ENCODE data around the gene CST8.

The CST8 gene

DNA sequence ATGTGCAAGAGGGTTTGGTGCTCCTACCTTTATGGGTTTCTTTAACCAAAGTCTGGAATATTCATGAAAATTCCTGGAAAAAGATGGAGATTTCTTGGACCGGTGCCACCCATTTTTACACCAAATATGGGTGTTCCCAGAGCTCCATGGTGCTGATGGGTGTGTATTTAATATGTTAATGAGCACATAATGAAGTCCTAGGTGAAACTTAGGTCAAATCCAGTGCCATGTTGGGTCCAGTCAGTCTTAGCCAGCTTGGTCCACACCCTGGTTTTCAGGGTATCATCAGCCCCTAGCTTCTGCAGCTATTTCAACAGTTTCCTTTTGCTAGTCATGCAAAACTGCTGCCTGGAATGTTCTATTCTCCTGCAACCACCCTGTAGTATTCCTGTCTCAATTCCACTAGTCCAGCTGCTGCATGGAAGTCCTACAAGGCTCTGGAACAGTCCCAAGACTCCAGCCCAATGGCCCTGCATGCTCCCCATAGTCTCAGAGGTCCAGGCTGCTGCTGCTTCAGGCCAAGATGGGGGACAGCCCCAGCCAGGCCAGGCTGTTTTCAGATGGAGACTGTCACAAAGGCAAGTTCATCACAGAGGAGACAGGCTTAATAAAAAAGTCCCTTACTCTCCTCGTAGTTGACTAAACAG lies 45.5 kb downstream of the CST8 start:
- no peak overlapping the region for H3K4me3 ChIP-seq (replicated peaks; ENCODE audit: low read depth, low read length)
- DNase-seq (ENCODE audit: extremely low read depth, insufficient read length) = no peak
- no peaks in the 10 kb centered on the region; the same call in 1 of the 2 replicates for H3K27me3 ChIP-seq (replicated peaks; ENCODE audit: control insufficient read depth, insufficient read depth, low read length)
- TF ChIP-seq, protein P1, sequence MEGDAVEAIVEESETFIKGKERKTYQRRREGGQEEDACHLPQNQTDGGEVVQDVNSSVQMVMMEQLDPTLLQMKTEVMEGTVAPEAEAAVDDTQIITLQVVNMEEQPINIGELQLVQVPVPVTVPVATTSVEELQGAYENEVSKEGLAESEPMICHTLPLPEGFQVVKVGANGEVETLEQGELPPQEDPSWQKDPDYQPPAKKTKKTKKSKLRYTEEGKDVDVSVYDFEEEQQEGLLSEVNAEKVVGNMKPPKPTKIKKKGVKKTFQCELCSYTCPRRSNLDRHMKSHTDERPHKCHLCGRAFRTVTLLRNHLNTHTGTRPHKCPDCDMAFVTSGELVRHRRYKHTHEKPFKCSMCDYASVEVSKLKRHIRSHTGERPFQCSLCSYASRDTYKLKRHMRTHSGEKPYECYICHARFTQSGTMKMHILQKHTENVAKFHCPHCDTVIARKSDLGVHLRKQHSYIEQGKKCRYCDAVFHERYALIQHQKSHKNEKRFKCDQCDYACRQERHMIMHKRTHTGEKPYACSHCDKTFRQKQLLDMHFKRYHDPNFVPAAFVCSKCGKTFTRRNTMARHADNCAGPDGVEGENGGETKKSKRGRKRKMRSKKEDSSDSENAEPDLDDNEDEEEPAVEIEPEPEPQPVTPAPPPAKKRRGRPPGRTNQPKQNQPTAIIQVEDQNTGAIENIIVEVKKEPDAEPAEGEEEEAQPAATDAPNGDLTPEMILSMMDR (IDR thresholded peaks at IDR 0.05; ENCODE audit: insufficient read depth, low read length, poor library complexity, severe bottlenecking) = no peak
- H3K36me3 ChIP-seq (ENCODE audit: control insufficient read depth, insufficient read depth, low read length) = no peaks in the 10 kb centered on the region

DNA sequence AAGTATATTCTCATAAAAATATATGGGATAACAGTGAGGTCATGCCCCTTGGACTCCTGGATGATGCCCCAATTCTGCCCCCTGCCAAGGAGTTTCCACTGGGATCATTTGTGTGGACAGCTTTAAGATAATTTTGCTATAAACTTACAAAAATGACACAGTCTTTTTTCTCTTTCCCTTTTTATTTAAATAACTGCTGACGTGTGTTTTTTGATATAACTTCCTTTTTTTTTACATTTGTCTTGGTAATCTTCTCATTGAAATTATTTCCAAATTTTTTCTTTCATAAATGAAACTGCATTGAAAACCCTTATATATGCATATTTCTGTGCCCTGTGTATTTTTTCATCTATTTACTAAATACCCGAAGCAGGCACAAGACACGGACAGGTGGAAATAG lies 46.1 kb downstream of the CST8 start:
- Histone ChIP-seq H3K27me3 (replicated peaks; ENCODE audit: control insufficient read depth, insufficient read depth, low read length) (no peaks in the 10 kb centered on the region; the same call in none of the 2 replicates), H3K36me3 (ENCODE audit: control insufficient read depth, insufficient read depth, low read length) (no peaks in the 10 kb centered on the region), H3K4me3 (replicated peaks; ENCODE audit: low read depth, low read length) (no peak overlapping the region)
- TF ChIP-seq, protein P1 (IDR thresholded peaks at IDR 0.05; ENCODE audit: insufficient read depth, low read length, poor library complexity, severe bottlenecking) = no peak
- no peak for DNase-seq (ENCODE audit: extremely low read depth, insufficient read length)

DNA sequence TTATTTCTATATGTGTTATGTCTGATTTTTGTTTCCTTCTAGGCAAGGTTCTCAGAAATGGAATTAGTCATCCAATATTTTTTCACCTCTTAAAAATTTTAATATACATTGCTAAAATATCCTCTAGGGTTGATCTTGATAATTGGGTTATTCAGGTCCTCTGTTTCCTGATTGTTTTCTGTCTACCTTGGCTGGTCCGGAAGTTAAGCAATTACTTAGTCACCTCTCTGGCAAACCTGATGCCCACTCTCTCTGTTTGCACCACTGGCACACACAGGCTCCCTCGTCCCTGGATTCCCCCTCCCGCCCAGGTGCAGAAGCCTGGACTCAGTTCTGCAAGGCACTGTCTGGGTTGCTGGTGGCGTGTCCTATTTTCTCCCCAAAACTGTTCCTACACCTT lies 49.7 kb downstream of the CST8 start:
- TF ChIP-seq, protein P1 (IDR thresholded peaks at IDR 0.05; ENCODE audit: insufficient read depth, low read length, poor library complexity, severe bottlenecking) = no peak
- H3K27me3 ChIP-seq (replicated peaks; ENCODE audit: control insufficient read depth, insufficient read depth, low read length) = no peaks in the 10 kb centered on the region; the same call in none of the 2 replicates
- H3K36me3 ChIP-seq (ENCODE audit: control insufficient read depth, insufficient read depth, low read length) = no peaks in the 10 kb centered on the region
- DNase-seq (ENCODE audit: extremely low read depth, insufficient read length) = no peak
- no peak overlapping the region for H3K4me3 ChIP-seq (replicated peaks; ENCODE audit: low read depth, low read length)

DNA sequence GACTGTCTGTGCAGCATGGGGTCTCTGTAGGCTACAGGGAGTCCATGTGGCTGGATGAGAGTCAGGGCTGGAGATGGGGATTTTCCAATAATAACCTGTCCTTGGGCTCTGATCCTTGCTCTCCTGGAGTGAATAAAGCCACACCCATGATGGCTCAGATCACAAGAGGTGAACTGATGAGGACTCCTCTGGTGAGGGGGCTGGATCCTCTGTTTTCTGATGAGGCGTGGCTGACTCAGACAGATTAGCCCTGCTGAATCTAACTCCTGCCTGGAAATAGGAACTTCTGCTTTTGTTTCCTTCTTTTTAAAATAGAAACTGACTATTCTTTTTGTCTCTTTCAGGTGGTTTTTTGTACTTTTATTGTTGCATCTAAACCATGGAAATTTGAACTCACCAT lies 50.4 kb downstream of the CST8 start:
- Histone ChIP-seq H3K36me3 (ENCODE audit: control insufficient read depth, insufficient read depth, low read length) (no peaks in the 10 kb centered on the region), H3K27me3 (replicated peaks; ENCODE audit: control insufficient read depth, insufficient read depth, low read length) (no peaks in the 10 kb centered on the region; the same call in none of the 2 replicates), H3K4me3 (replicated peaks; ENCODE audit: low read depth, low read length) (no peak overlapping the region)
- no peak for DNase-seq (ENCODE audit: extremely low read depth, insufficient read length)
- TF ChIP-seq, protein P1 (IDR thresholded peaks at IDR 0.05; ENCODE audit: insufficient read depth, low read length, poor library complexity, severe bottlenecking) = no peak

DNA sequence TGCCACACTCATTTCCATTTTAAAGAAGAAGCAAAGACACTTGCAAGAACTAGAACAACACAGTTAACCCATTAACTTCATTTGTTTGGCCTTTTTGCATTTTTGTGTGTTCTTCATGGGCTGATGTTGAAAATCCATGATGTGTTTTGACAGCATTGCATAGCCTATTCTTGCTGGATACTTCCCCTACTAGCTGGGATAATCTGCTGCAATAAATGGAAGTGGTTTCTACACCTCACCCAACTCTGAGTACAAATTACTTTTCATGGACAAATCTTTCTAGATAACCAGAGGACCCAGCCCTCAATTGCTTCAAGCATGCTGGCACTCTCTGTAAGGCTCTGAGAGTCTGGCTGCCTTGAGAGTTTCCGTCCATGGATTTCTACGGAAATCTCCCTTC lies 50.9 kb downstream of the CST8 start:
- no peak for DNase-seq (ENCODE audit: extremely low read depth, insufficient read length)
- Histone ChIP-seq H3K27me3 (replicated peaks; ENCODE audit: control insufficient read depth, insufficient read depth, low read length) (no peaks in the 10 kb centered on the region; the same call in none of the 2 replicates), H3K36me3 (ENCODE audit: control insufficient read depth, insufficient read depth, low read length) (no peaks in the 10 kb centered on the region), H3K4me3 (replicated peaks; ENCODE audit: low read depth, low read length) (no peak overlapping the region)
- TF ChIP-seq, protein P1 (IDR thresholded peaks at IDR 0.05; ENCODE audit: insufficient read depth, low read length, poor library complexity, severe bottlenecking) = no peak
